Activated naive CD4-positive, alpha-beta T cell treated with anti-CD3 and anti-CD28 coated beads, Interleukin-2, amount 50 U/mL, for 16 hours (primary cell): Measurements from ENCODE around the gene DCBLD1.

Source experiments
- DNase-seq: peaks from one replicate; pipeline ENCODE4 v3.0.0-alpha.2; 2020

Gene DCBLD1

DNA sequence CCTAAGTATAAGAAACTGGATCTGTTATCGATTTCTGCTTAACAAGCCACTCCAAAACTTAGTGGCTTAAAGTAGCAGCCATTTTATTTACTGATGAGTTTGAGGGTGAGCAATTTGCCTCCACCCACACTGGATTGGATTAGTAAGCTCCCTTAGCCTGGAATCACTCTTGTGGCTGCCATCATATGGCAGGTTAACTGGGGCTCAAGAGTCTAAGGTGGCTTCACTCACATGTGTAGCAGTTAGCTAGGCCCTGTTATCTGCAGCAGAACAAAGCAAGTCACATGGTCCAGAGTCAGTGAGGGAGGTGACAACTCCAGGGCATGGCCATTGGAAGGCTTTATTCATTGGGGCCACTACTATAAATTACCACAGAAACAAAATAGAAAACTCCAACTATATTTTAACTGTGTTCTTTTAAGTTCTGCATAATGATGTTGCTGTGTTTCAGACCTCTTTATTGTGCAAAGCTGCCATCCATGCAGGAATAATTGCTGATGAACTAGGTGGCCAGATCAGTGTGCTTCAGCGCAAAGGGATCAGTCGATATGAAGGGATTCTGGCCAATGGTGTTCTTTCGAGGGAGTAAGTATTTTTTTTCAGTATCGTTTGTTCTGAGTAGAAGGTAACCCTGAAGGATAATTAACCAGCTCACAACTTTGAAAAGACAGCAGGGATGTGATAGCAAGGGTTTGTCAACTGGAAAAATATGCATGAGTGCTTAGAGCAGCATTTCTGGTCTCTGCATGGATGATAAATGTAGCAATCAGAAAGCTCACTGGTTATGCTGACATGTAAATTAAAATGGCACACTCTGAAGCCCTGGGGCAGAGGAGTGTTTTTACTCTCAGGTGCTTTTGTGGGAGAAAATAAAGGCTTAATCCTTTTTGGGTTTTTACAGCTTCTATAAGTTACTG lies 49.6 kb downstream of the DCBLD1 start:
- DNase-seq, result no peak

DNA sequence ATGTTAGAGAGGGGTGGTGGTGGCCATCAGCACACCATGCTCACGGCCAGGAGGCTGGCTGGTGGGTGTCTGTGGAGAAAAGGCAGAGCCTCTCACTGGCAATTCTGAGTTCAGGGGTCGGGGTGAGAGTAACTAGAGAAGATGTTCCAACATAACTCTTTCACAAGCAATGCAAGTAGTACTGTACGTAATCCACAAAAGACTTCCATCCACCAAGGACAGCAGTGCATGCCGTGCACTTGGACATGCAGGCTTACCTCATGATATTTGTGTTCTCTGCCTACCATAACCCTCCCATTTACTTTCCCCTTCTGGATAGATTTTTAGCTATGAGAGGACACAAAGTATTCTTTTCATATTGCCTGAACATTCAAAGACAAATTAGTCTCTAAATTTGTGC lies 51.3 kb downstream of the DCBLD1 start:
- no peak for DNase-seq

DNA sequence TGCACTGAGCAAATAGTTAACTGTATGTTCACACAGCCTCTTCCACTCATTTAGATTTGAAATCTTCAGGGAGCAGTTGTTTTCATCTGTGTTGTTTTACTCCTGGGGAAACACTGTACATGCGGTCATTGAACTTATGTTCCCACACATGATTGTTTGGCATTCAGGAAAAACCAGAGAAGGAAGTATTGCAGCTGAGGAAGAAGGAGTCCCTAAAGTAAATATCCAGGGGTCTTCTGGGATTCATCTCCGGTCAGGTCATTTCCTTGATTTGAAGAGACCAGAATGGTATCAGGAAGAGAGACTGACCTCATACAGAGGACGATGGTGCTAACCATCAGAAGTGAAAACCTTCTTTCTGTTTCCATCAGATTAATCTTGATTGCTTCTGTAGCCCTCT lies 52.5 kb downstream of the DCBLD1 start:
- DNase-seq, result no peak

DNA sequence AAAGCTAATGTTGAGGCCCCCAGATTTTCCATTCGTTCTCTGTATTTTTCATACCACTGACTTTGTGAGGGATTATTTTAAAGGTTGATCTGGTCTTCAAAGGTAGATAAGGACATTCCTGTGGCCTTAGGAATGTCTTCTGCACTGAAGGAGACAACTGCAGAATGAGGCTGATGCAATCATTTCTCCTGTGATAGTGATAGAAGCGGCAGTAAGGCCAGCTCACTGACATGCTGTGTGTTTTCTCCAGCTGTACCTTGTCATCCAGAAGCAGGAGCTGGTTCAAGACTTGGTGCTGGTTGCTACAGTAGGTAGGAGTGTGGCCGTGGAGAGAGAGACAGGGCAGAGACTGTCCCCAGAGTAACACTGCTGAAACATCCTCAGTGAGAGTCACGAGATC lies 53.8 kb downstream of the DCBLD1 start:
- no peak for DNase-seq

DNA sequence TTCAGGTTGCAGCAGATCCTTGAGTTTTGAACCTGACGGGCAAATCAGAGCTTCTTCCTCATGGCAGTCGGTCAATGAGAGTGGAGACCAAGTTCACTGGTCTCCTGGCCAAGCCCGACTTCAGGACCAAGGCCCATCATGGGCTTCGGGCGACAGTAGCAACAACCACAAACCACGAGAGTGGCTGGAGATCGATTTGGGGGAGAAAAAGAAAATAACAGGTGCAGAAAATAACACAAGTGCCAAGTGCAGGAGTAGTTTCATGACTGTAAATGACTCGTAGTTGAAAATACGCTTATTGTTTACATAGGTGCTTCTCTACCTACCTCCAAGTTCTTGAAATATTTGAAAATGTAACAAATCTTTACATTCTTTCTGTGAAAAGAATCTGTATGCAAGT lies 56.1 kb downstream of the DCBLD1 start:
- DNase-seq, result no peak

DNA sequence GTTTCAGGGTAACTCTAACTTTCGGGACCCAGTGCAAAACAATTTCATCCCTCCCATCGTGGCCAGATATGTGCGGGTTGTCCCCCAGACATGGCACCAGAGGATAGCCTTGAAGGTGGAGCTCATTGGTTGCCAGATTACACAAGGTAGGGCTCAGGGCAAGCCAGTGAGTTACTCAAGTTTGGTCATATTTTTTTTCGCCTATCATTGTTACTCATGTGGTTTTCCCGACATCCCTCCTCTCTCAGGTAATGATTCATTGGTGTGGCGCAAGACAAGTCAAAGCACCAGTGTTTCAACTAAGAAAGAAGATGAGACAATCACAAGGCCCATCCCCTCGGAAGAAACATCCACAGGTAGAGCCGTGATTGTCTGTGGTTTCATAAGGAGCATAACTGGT lies 58.2 kb downstream of the DCBLD1 start:
- DNase-seq, result no peak

DNA sequence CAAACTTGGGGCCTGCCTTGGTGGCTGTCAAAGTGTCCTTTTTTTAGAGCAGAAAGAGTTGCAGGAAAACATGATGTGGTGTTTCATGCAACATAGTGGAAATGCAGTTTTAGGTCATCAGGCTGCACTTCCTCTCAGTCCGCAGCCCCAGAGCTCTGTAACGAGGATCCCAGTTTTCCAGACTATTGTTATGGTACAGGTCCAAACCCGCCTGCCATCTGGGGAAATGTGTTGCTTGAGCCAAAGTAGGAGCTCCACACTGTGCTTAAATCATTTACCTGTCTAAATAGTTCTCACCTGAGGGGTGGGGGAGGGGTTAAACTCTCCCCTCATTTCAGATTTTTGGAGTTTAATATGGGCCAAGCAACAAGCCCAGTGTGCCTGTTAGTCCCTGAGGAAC lies 60.0 kb downstream of the DCBLD1 start:
- DNase-seq, result no peak

DNA sequence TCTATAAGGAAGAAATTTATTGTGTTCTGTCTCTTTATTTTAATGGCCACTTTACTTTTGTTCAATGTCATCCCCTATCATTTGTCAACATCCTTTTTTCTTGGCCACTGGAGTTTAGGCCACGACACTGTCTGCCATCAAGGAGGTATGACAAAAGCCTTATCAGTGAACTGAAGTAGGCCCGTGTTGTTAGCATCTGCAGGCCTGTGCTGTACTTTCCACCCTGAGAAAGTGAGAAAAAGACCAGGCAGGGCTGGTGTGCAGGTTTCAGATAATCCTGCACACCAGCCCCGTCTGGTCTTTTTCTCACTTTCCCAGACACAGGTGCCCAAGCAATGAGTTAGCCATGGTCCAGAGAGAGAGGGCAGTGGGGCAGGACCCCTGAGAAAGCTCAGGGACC lies 62.2 kb downstream of the DCBLD1 start:
- DNase-seq, result no peak

DNA sequence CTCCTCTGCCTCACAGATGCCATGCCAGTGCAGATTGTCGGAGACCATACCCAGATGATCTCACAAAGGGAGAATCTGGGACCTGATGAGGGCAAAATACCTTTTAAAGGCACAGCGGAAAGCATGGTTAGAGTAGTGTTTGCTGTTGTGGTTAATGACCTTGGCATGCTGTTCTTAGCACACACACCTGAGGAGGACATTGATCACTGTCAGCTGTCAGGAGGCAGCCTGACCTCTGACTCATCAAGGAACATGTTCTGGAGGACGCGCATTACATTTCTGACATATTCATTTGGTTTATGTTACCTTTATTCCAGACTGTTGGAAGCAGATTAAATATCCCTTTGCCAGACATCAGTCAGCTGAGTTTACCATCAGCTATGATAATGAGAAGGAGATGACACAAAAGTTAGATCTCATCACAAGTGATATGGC lies 62.7 kb downstream of the DCBLD1 start:
- DNase-seq, result no peak

DNA sequence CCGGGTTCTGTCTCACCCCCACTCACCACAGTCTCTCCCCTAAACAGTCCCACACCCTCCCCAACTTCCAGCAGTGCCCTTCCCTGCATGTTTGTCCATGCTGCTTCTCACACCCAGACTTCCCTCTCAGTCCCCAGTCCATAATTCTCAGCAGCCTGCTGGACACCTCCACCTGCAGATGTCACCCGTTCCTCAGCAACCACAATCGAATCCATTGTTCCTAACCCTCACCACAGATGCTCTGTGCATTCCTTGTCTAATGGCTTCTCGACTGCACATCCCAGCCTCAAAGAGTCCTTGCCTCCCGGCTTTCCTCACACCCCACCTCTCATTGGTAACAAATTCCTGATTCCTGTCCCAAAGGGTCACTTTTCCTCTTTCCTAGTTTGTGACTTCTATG lies 64.2 kb downstream of the DCBLD1 start:
- DNase-seq, result no peak

DNA sequence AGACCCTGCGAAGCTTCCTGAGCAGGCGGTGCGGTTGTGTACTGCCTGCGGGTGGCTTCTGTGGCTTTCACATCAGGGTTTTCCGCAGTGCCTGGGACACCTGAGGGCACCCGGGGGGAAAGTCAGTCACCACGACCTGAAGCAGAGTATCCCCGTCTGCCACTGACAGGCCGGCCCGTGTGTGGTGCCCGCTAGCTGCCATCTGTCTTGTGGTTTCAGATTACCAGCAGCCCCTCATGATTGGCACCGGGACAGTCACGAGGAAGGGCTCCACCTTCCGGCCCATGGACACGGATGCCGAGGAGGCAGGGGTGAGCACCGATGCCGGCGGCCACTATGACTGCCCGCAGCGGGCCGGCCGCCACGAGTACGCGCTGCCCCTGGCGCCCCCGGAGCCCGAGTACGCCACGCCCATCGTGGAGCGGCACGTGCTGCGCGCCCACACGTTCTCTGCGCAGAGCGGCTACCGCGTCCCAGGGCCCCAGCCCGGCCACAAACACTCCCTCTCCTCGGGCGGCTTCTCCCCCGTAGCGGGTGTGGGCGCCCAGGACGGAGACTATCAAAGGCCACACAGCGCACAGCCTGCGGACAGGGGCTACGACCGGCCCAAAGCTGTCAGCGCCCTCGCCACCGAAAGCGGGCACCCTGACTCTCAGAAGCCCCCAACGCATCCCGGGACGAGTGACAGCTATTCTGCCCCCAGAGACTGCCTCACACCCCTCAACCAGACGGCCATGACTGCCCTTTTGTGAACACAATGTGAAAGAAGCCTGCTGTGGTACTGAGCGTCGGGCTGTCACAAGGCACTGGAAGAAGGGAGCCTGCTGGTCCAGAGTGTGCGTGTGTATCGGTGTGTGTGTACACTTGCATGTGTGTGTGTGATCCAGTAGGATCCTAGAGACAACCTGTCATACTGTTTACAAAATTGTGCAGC lies 65.5 kb downstream of the DCBLD1 start:
- DNase-seq, result peak; percentile 49

DNA sequence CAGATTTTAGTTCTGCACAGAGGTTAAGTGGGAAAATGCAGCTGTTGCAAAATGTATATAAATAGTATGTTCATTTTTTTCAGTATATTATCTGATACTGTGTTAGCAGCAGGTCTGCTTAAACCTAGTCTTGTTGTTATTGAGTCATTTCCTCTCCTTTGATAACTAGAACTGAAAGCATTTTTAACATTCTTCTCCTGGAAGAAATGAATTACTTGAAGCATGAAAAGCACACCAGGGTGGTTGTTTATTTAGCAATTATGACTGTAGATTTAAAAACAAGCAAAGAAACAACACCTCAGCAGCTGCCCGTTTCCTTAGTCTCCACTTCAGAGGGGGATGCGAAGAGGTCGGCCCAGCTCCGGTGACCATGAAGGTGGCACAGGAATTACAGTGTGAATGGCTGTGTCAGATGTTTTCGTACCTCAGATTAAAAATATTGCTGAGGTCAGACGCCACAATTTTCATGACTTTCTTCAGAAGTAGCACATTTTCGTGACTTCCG lies 66.4 kb downstream of the DCBLD1 start:
- DNase-seq, result peak; percentile 16

DNA sequence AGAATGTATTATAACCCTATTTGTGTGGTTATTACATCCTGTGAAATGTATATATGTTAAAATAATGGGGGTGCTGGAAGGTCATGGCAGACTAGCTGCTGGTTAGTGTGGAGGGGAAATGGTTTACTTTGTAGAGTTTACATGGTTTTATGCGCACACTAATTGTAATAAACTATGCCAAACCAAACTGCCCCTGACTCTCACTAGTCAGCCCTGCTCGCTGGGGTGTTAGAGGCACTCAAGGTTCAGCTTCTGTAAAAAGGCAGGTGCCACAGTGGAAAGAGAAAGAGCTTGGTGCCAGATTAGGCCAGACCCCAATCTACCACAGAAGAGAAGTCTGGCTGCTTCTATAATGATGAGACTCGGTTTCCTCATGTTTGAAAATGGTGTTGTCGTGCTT lies 67.1 kb downstream of the DCBLD1 start:
- no peak for DNase-seq

DNA sequence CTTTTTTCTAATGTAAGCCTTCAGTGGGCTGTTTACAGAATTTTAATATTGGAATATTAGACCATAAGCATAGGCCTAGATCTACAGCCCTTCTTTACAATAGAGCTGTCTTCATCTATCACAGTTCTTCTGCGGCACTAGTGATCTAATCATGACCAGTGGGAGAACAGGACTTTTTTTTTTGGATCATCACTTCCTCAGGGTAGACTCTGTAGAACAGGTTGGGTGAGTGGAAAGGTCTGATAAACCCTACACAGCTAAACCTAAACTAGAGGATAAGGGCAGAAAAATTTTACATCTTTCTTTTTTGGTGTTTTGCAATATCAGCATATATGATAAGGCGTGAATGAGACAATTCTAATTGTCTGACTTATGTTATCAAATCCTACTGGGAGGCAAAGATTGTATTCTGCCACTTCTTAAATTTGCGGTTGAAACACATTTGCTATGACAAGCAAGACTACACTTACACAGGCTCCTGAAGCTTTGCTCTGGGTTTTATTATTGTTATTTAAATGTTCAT lies 67.7 kb downstream of the DCBLD1 start:
- no peak for DNase-seq

DNA sequence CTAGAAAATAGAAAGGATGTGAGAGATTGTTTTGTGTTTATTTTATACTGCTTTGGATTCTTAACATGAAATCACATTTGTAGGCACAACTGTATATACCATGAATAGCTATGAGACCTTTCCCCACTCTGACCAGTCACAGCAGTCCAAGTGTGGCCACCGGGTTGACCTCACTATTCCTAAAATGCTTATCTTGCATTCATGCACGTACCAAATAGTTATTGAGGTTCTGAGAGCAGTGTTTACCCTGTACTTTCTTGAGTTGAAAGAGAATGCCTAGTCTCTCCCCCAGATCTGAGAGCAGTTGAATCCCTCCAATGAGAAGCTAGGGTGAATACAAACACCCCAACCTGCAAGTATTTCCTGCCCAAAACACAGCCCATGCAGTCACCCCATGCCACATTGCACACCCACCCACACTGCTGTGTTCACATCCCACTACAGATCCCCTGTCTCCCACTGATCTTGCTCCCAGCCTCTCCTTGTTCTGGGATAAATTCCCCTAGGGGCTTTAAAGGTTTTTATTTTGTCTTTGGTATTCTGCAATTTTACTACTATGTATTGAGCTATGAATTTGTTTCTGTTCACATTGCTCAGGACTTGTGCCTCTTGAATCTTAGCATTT lies 68.3 kb downstream of the DCBLD1 start:
- DNase-seq, result no peak

DNA sequence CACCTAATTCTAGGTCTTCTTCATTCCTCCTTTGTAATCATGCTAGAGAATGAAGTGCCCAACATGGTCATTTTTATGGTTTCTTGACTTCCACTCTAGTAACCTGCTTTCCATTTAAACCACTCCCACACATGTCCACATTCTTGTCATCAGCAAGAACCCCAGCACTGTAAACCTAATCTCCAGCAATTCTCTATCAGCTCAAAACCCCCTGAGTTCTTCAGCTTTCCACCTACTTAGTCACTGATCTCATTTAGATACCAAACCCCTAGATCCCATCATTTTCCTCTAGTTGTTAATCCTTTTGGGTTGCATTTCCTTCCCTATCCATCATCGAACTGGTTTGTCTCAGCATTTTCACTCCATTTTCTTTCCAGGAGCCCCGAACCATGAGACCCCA lies 70.1 kb downstream of the DCBLD1 start:
- DNase-seq, result no peak

DNA sequence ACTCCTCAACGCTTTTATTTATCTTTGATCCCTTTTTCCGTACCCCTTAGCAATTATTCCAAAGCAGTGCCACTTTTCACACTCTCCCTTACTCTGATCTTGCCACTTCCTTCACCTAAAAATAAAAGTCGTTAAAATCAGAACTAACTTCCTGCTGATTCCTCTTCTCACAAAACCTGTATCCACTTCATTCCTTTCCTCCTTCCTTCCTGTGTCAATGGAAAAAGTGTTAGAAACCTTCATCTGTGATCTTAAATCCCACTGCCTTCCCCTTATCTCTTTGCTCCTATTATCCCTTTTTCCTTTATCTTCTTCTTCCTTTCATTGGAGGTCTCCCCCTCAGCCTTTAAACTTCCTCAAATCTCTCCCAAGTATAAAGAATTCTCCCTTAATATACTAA lies 70.7 kb downstream of the DCBLD1 start:
- DNase-seq, result no peak

DNA sequence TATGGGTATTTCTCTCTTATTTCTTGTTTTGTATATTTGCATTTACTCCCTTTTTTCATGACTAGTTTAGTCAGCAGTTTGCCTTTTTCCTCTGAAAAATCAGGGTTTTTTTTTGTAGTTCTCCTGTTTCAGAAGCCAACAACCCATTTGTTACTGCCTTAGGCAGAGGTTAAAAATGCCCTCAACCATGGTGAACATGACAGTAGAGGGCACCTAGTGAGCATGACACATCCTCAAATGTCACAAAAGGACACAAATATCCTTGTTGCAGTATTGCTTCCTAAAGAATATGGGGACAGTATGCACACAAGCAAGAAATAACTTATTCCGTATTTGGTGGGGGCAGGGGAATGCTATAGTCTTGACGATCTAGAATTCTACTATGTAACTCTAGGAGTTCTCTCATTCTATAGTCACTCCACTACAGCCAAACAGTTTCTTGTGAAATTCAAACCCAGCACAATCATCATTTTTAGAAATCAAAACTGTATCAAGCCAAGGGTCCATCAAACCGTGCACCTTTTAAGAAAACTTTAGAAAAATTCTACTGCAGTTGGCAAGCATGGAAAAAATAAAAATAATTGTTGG lies 72.9 kb downstream of the DCBLD1 start:
- no peak for DNase-seq

DNA sequence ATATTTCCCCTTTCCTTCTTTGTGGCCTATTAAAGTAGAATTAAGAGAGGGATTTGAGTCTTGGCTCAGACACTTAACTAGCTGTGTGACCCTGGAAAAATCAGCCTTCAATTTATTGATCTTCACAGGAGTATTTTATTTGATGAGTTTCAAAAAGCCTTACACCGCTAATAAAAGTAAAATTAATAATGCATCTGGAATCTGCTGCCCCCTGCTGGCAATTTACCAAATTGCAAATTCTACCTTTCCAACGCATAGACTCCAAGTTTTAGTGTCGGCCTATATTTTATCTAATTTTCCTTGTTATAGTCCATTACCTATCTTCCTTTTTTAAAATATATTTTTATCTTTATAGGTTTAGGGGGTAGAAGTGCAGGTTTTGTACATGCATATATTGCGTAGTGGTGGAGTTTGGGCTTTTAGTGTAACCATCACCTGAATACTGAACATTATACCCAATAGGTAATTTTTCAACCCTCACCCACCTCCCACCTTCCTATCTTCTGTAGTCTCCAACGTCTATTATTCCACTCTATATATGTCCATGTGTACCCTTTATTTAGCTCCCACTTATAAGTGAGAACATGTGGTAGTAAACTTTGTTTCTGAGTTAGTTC lies 73.5 kb downstream of the DCBLD1 start:
- peak; percentile 49 for DNase-seq

DNA sequence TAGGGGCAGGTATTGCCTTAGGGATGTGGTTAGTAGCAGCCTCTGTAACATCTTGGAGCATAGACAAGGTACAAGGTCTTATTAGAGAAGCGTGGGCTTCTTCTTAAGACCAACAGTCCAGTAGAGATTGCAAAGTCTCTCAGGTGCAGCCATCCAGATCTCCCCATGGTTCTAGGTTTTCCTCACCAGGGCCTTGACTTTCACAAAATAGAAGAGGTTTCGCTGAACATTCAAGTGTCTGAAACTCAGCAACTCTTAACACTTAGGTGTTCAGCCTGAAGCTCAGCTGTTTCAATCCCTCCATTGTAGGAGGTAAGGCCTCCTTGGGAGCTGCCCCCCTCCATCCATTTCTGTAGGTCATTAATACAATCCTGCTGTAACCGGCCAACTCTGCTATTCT lies 75.5 kb downstream of the DCBLD1 start:
- DNase-seq, result no peak

DNA sequence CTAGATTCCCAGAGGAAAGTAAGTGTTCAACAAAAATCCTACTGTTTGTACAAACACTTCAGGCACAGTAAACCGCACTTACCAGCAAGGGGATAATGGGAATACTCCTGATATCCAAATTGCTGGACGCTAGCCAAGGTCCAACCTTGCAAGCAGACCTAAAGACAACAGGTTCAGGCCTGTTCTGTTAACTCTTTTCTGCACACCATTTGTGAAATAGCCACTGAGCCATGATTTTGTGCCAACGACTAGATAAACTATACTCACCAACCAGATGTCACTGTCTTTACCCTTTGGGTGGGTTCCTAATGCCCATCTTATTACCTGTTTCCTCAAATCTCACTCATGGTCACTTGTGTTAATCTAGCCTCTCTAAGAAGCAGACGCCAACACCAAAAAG lies 76.3 kb downstream of the DCBLD1 start:
- DNase-seq, result no peak

DNA sequence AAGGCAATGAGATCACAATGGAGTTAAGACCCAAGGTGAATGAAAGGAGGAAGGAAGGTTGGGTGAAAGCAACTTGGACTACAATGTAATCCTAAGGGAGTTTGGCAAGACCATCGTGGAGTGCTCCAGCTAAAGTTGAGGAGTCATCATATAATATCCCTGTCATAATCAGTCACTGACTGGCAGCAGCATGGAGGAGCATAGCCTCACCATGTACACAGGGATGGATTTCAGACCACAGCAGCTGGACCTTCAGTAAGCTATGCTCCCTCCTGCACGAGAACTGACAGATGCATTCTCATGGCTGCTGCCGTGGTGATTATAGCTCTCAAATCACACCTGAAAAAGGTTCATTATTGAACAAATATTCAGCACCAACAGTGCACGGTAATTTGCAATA lies 76.8 kb downstream of the DCBLD1 start:
- no peak for DNase-seq
